A549 treated with dexamethasone at 1 μM for 4 hours (cell line): ENCODE data around the gene USP2. TPM values are rescaled to one million over a fixed set of nuclear protein-coding genes. Genes with fewer than 3 reads are reported as not detected.

Experiments used
- total RNA-seq: library from RNA; stranded (reverse); fragments of 200-300 nt; extraction: Qiagen RNA extraction; gene quantifications from 5 replicates; pipeline ENCODE4 v1.2.3, GENCODE V29; 2022

Gene USP2, protein sequence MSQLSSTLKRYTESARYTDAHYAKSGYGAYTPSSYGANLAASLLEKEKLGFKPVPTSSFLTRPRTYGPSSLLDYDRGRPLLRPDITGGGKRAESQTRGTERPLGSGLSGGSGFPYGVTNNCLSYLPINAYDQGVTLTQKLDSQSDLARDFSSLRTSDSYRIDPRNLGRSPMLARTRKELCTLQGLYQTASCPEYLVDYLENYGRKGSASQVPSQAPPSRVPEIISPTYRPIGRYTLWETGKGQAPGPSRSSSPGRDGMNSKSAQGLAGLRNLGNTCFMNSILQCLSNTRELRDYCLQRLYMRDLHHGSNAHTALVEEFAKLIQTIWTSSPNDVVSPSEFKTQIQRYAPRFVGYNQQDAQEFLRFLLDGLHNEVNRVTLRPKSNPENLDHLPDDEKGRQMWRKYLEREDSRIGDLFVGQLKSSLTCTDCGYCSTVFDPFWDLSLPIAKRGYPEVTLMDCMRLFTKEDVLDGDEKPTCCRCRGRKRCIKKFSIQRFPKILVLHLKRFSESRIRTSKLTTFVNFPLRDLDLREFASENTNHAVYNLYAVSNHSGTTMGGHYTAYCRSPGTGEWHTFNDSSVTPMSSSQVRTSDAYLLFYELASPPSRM
- 1.3 to 2.4 TPM (median 1.4 TPM) in 5 replicates for total RNA-seq

DNA sequence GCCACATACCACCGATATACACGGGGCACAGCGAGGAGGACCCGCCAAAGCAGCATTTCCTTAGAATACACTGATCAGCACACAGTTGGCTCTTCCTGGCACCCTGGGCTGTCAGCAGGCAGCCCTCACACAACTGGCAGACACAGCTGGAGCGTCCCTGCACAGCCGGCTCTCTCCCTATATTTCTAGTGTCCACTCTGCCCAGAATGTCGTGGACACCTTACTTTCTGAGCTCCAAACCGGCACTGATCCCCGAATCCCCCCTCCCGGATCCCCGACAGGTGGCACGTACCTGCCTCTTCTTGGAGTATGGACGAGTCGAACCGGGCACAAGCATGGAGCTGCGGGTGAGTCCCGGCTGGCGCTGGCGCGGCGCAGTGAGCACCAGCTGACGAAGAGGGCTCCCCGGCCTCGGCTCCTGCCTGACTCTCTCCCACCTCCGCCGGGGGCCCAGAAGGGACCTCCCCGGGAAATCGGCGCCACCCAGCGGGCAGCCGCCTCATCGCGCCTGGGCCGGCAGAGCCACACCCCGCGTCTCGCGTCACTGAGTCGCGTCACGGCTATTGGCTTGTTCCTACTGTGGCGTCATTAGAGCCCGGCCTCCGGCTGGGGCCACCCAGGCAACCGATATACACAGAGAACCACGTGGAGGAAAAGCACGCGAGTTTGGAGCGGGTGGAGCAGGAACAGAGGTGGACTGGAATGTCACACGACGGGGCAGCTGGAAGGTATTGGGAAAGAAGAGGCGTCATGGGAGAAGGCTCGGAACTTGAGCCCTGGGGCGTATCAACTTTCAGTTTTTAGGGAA is at the start of gene USP2:
USP2 (minus strand) TSS at position 510 of the 808 bp plus-strand sequence. CDS start 8,210 bp downstream, outside the sequence.

DNA sequence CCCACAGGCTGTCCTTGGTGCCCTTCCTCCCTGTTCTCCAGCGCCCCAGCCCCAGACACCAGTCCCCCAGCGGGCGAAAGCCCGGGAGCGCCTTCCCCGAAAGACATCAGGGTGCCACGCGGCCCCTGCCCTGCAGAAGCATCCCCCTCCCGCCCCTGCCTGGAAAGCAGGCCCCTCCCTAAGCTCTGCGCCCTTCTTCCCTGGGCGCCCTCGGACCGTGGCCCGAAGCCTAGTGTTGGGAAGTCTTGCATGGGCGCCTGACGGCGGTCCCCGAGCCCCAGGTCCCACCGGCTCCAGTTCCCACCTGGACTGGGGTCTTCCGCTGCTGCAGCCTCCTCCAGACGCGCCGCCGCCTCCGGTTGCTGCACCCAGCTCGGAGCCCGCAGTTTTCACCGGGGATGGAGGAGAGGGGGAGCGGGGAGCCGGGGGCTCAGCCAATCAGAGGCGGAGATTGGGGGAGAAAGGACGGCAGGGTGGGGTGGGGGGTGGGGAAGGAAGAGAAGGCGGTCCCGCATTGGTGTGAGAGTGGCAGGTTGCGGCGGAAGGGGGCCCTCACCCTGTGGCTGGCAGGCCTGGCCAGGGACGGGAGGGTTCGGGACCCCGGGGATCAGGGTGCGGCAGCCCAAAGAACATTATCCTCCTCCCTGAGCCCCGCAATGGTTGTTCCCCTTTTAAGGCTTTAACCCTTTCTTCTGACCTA is 41.5 kb upstream of the USP2 start, which contains the start of gene THY1:
THY1 (minus strand) TSS at position 364 of the 700 bp plus-strand sequence. CDS start 2,267 bp downstream, outside the sequence.

DNA sequence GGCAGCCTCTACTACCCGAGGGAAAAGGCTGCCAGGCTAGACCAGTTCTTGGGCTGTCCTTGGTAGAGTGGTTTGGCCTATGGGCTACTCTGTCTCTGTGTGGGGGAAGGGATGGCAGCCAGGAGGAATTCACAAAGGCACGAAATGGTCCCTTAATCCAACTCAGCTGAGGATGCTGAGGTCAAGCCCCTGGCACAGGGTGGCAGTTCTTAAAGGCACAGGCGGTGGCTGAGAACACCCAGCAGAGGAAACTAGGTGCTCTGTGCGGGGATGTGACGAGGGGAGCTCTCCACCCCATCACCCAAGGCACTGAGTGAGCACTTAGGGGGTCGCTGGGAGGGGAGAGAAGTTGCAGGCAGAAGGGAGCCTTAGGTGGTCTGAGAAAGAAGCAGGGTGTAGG is 34.9 kb downstream of the USP2 start, which contains the start of gene MFRP:
MFRP (minus strand) TSS at position 101 of the 400 bp plus-strand sequence. CDS start 192 bp downstream, outside the sequence.

DNA sequence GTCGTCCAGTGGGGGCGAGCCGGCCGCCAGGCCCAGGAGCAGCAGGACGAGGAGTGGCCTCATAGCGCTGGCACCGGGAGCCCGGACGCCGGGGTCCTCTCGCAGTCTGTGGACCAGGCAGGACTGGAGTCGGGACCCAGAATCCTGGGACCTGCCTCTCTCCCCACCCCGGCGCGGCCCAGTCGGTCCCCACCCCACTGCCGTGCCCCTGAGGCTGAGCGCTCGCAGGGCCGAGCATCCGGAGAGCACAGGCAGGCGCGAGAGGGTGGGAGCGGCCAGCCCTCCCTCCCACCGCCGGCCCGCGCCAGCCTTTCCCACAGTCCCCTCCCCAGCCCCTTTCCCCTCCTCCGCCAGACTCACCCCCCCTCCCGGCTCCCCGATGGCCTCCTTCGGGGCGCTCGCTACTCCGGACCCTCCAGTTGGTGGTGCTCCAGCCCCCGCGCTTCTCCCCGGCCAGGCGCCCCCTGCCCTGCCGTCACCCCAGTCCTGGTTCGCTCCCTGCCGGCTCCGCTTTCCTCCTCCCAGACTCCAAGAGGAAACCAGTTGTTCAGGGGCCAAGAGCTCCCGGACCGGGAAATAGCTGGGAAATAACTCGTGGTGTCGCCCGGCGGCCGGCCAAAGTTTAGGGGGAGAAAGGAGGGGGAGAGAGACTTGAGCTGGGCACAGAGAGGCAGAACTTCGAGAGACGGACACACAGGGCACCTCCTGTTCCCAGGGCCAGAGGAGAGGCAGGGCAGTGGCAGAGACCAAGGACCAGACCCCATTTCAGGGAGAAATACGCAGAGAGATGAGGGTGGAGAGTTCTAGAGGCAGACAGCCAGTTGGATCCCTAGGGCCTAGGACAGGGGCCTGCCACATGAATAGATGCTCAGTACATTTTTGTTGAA is 40.9 kb downstream of the USP2 start, which contains the start of gene C1QTNF5:
C1QTNF5 (minus strand) TSS at position 549 of the 887 bp plus-strand sequence; CDS start at position 63, 486 bp downstream.

DNA sequence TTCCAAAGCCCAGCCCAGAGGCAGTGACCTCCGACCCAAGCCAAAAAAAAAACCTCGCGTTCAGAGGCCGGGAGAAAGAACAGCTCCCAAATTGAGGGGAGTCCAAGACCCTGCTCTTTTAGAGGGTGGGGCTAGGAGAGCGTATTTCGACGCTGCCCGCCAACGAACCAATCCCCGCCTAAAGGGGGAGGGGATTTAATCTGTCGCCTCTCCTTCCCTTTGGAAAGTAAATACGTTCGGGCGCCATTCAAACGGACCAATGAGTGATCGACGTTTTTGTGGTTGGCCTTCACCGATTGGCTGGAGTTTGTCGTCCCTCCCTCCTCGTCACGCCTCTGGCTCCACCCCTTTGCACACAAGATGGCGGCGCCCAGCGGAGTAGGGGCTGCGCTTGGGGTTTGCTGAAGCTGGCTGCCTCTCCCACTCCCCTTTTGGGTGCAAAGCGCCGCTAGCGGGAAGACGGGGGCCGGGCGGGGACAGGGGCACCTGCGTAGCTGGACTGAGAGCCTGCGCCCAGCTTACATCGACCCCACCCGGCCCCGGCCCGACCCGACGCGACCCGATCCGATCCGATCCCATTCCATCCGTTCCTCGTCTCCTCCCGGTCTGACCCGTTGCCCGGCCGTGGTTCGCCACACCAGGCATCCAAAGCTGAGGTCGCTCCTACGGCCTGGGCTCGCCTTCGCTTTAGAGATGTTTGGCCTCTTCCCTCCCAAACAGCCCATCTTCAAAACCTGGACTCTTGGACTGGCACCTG is 47.1 kb downstream of the USP2 start, which contains the start of gene RNF26:
RNF26 (plus strand) TSS at position 354 of the 757 bp plus-strand sequence. CDS start 596 bp downstream, outside the sequence.

DNA sequence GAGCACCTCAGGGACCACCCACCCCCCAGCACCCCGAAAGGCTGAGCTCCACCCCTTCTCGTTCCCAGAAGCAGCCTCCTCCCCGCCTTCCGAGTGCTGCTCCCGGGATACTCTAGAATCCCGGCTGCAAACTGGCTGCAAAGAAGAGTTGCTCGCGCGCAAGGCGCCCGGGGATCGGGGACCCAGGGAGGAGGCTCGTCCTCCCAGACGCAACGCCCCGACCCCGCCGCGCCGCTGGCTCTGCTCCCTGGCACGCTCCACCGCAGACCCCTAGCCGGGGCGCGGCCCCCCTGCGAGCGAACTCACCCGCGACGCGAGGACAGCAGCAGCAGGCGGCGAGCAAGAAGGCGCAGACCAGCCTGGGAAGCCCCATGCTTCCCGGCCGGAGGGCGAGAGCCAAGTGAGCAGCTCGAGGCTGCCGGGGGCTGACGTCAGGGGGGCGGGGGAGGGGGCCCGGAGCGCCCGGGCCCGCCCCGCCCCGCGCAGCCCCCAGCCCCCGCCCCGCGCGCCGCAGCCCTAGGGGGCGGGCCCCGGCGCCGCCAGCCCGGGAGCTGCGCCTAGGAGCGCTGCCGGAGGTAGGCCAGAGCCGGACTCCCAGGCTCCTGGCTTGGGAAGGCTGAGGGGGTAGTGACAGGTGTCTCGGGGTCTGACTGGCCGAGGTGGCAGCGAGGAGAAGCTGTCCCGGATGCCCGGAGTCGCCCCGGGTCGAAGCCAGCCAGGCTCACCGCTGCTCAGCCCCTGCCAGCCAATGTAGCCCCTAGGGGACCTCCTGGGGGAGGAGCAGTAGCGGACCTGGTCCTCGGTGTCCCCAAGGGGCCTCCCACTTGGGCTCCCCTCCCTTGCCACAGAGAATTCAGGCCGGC is 64.5 kb downstream of the USP2 start, which contains the start of gene MCAM:
MCAM (minus strand) TSS at position 402 of the 863 bp plus-strand sequence; CDS start at position 373, 29 bp downstream.

Other genes starting within 250 kb of the USP2 start
- gene ABCG4, start 232.6 kb downstream of the USP2 start, total RNA-seq = 0.17 to 0.47 TPM (median 0.27 TPM) in 5 replicates
- 6.6 to 12.7 TPM (median 11.3 TPM) in 5 replicates for gene NLRX1, start 213.0 kb downstream of the USP2 start, total RNA-seq
- gene NHERF4, start 196.2 kb downstream of the USP2 start, total RNA-seq = 0.14 to 0.22 TPM (median 0.20 TPM) in 3 of 5 replicates, not detected in the others
- gene CBL, start 175.4 kb downstream of the USP2 start, total RNA-seq = 6.3 to 11.5 TPM (median 9.6 TPM) in 5 replicates
- 8.0 to 14.1 TPM (median 11.0 TPM) in 5 replicates for gene MCAM, start 64.6 kb downstream of the USP2 start, total RNA-seq
- gene RNF26, start 47.2 kb downstream of the USP2 start, total RNA-seq = 27.8 to 40.3 TPM (median 36.9 TPM) in 5 replicates
- gene C1QTNF5, start 40.8 kb downstream of the USP2 start, total RNA-seq = 0.08 TPM in 1 of 5 replicates, not detected in the others
- gene MFRP, start 35.0 kb downstream of the USP2 start, total RNA-seq = not detected in 5 replicates
- gene THY1, start 41.5 kb upstream of the USP2 start, total RNA-seq = 12.7 to 17.5 TPM (median 15.1 TPM) in 5 replicates